Measurements from ENCODE around the gene PSAPL1.

- TF ChIP-seq CTCF (IDR thresholded peaks at IDR 0.05), result no peak
- TF ChIP-seq POLR2A (IDR thresholded peaks at IDR 0.05), result no peak
These were observed 6.9 kb downstream of the PSAPL1 start for GRCh38 chr4:7427831-7428260.
